Upper lobe of right lung (tissue), 1 donor: Measurements from ENCODE around the gene SPACA1. TPM values are rescaled to one million over a fixed set of nuclear protein-coding genes. Genes with fewer than 3 reads are reported as not detected.

ENCODE experiments used
- ATAC-seq: fragments of 200-7000 bp; cut with Tn5 transposase; one replicate; pipeline ENCODE4 v1.9.1; 2020; ENCODE audit warnings: mild to moderate bottlenecking, moderate library complexity
- DNase-seq: peaks from one replicate; pipeline ENCODE4 v3.0.0-alpha.2; 2020
- H3K27ac ChIP-seq: fragments of 200-600 bp; one replicate; pipeline ENCODE4 v1.8.0; 2022
- H3K27me3 ChIP-seq: fragments of 200-600 bp; one replicate; pipeline ENCODE4 v1.8.0; 2022; ENCODE audit warnings: mild to moderate bottlenecking
- H3K36me3 ChIP-seq: fragments of 200-600 bp; one replicate; pipeline ENCODE4 v1.8.0; 2022
- H3K4me1 ChIP-seq: fragments of 200-600 bp; one replicate; pipeline ENCODE4 v1.8.0; 2022
- H3K4me3 ChIP-seq: fragments of 200-600 bp; one replicate; pipeline ENCODE4 v1.8.0; 2022; ENCODE audit warnings: mild to moderate bottlenecking
- H3K9me3 ChIP-seq: fragments of 200-600 bp; one replicate; pipeline ENCODE4 v1.8.0; 2022
- CTCF ChIP-seq: fragments of 200-600 bp; IDR thresholded peaks from one replicate; pipeline ENCODE4 v1.8.0; 2022; ENCODE audit warnings: antibody characterized with exemption
- intact Hi-C: fragments of 100-400 bp; cut with DNase I; formaldehyde crosslinking; loops from one replicate; pipeline ENCODE4 v1.11.0; 2022
- total RNA-seq: library from RNA; stranded (reverse); fragmentation: NEBNext Ultra II Directional; extraction: Animal tissue kit (Norgen Biotek cat#: 25700); gene quantifications from one replicate; pipeline ENCODE4 v1.2.1, GENCODE V29; 2021
- donor health status: DM: no; HTN: yes; CAD: no; lungs with severe emphysema.

The SPACA1 gene
- total RNA-seq, 1 donor from 2014 or later, result not detected

GRCh38 chr6:88008831-88009231 lies 38.8 kb upstream of the SPACA1 start:
- no peak overlapping the region for H3K27ac ChIP-seq
- no peaks in the 10 kb centered on the region for H3K27me3 ChIP-seq
- DNase-seq (no peak), ATAC-seq (no peak)
- intact Hi-C loops, result no loop called here
- no peak overlapping the region for H3K4me3 ChIP-seq
- TF ChIP-seq CTCF, result no peak
- no peaks in the 10 kb centered on the region for H3K9me3 ChIP-seq
- H3K4me1 ChIP-seq, result no peaks in the 10 kb centered on the region
- H3K36me3 ChIP-seq, result no peaks in the 10 kb centered on the region

- TF ChIP-seq CTCF, result no peak
- DNase-seq (no peak), ATAC-seq (peak; percentile 26)
- H3K36me3 ChIP-seq, result no peaks in the 10 kb centered on the region
- no peaks in the 10 kb centered on the region for H3K9me3 ChIP-seq
- no peaks in the 10 kb centered on the region for H3K27me3 ChIP-seq
- no peak overlapping the region for H3K4me3 ChIP-seq
- H3K4me1 ChIP-seq, result no peaks in the 10 kb centered on the region
- intact Hi-C loops, result no loop called here
- H3K27ac ChIP-seq, result no peak overlapping the region
Measured at GRCh38 chr6:88013015-88013414, 34.6 kb upstream of the SPACA1 start.

- ATAC-seq, result no peak
- intact Hi-C loops, result no loop called here
- Histone ChIP-seq H3K4me1 (no peaks in the 10 kb centered on the region), H3K4me3 (no peak overlapping the region), H3K27me3 (no peaks in the 10 kb centered on the region), H3K9me3 (no peaks in the 10 kb centered on the region), H3K27ac (no peak overlapping the region), H3K36me3 (no peaks in the 10 kb centered on the region)
- no peak for DNase-seq
- TF ChIP-seq CTCF, result no peak
Measured at GRCh38 chr6:88013554-88013953, 34.1 kb upstream of the SPACA1 start.

- ATAC-seq (no peak), DNase-seq (no peak)
- no peak overlapping the region for H3K4me3 ChIP-seq
- TF ChIP-seq CTCF, result no peak
- no peaks in the 10 kb centered on the region for H3K9me3 ChIP-seq
- no peaks in the 10 kb centered on the region for H3K36me3 ChIP-seq
- H3K4me1 ChIP-seq, result no peaks in the 10 kb centered on the region
- H3K27me3 ChIP-seq, result no peaks in the 10 kb centered on the region
- intact Hi-C loops, result no loop called here
- no peak overlapping the region for H3K27ac ChIP-seq
Measured at GRCh38 chr6:88020439-88020838, 27.2 kb upstream of the SPACA1 start.

GRCh38 chr6:88024696-88025095 lies 22.9 kb upstream of the SPACA1 start:
- H3K27me3 ChIP-seq, result no peaks in the 10 kb centered on the region
- intact Hi-C loops, result no loop called here
- DNase-seq (no peak), ATAC-seq (no peak)
- no peak overlapping the region for H3K4me3 ChIP-seq
- H3K36me3 ChIP-seq, result no peaks in the 10 kb centered on the region
- TF ChIP-seq CTCF, result no peak
- H3K4me1 ChIP-seq, result no peaks in the 10 kb centered on the region
- peaks cover 5% of the 10 kb centered on the region for H3K9me3 ChIP-seq
- no peak overlapping the region for H3K27ac ChIP-seq

GRCh38 chr6:88031550-88031949 lies 16.1 kb upstream of the SPACA1 start:
- no peak for TF ChIP-seq CTCF
- ATAC-seq (no peak), DNase-seq (no peak)
- Histone ChIP-seq H3K27ac (no peak overlapping the region), H3K36me3 (no peaks in the 10 kb centered on the region), H3K4me1 (no peaks in the 10 kb centered on the region), H3K27me3 (no peaks in the 10 kb centered on the region), H3K4me3 (no peak overlapping the region), H3K9me3 (peaks cover 27% of the 10 kb centered on the region)
- intact Hi-C loops, result no loop called here
